Measurements from ENCODE around the gene LRP1B.

The LRP1B gene

DNA sequence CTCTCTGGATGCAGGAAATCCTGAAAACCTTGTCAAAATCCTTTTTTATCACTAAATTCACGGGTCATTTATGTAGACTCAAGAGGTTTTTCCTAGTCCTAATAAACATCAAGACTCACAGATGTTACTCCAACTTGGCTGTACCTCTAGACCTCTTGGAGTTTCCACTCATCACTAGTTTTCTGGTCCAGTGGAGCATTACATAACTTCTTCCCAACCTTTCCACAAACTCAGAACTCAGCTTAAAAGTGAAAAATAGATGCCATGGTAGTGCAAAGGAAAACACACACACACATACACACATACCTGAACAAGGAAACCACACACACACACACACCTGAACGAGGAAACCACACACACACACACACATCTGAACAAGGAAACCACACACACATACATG is 807.2 kb downstream of the LRP1B start:
- no peak overlapping the region for H3K27ac ChIP-seq
- TF ChIP-seq, protein P1, sequence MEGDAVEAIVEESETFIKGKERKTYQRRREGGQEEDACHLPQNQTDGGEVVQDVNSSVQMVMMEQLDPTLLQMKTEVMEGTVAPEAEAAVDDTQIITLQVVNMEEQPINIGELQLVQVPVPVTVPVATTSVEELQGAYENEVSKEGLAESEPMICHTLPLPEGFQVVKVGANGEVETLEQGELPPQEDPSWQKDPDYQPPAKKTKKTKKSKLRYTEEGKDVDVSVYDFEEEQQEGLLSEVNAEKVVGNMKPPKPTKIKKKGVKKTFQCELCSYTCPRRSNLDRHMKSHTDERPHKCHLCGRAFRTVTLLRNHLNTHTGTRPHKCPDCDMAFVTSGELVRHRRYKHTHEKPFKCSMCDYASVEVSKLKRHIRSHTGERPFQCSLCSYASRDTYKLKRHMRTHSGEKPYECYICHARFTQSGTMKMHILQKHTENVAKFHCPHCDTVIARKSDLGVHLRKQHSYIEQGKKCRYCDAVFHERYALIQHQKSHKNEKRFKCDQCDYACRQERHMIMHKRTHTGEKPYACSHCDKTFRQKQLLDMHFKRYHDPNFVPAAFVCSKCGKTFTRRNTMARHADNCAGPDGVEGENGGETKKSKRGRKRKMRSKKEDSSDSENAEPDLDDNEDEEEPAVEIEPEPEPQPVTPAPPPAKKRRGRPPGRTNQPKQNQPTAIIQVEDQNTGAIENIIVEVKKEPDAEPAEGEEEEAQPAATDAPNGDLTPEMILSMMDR (conservative IDR thresholded peaks at IDR 0.05) = no peak

DNA sequence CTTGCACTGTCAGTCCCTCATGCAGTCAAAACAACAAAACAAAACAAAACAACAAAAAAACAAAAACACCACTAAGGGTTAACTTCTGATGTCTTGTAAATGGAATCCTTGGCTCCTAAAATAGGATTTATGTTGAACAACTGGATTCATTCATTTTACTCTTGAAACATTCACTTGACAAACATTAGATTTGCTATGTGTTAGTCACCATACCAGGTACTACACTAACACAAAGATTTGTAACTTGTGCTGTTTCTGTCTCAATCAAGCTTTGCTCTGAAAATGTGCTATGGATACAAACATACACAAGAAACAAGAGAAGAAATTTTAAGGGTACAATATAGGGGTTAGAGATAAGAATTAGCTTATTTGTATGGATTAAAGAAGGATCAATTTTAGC is 812.8 kb downstream of the LRP1B start:
- TF ChIP-seq, protein P1 (conservative IDR thresholded peaks at IDR 0.05) = no peak
- no peak overlapping the region for H3K27ac ChIP-seq

GRCh38 chr2:141316606-141317005 is 814.2 kb downstream of the LRP1B start:
- TF ChIP-seq, protein P1 (conservative IDR thresholded peaks at IDR 0.05) = no peak
- H3K27ac ChIP-seq = no peak overlapping the region

GRCh38 chr2:141316103-141316502 is 814.7 kb downstream of the LRP1B start:
- TF ChIP-seq, protein P1 (conservative IDR thresholded peaks at IDR 0.05) = no peak
- no peak overlapping the region for H3K27ac ChIP-seq

- H3K27ac ChIP-seq = no peak overlapping the region
- TF ChIP-seq, protein P1 (conservative IDR thresholded peaks at IDR 0.05) = no peak
These were observed 816.8 kb downstream of the LRP1B start for GRCh38 chr2:141313972-141314371.

- no peak overlapping the region for H3K27ac ChIP-seq
- TF ChIP-seq, protein P1 (conservative IDR thresholded peaks at IDR 0.05) = no peak
These were observed 819.4 kb downstream of the LRP1B start for GRCh38 chr2:141311430-141311829.

- TF ChIP-seq, protein P1 (conservative IDR thresholded peaks at IDR 0.05) = no peak
- H3K27ac ChIP-seq = no peak overlapping the region
These were observed 824.4 kb downstream of the LRP1B start for GRCh38 chr2:141306368-141306767.

DNA sequence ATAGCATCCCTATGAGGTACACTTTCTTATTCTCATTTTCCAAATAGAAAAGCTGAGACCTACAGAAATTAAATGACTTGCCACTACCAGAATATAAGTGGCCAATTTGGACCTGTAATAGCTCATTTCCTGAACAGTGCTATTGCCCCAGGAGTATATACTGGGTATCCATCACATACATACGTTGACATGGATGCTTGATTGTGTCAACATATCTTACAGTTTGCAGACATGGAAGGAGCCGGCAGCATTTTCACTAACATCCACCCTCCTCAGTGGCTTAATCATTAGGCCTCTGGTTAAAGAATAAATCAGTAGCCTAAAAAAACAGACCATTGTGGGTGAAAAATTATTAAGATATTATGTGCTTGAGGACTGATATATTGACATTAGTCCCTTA is 829.3 kb downstream of the LRP1B start:
- TF ChIP-seq, protein P1 (conservative IDR thresholded peaks at IDR 0.05) = no peak
- H3K27ac ChIP-seq = no peak overlapping the region
